ENCODE results near the gene TRAF3. TPM values are rescaled to one million over a fixed set of nuclear protein-coding genes. Genes with fewer than 3 reads are reported as not detected.

Gene TRAF3
- total RNA-seq, 1 donor from 2014 or later: 26.6 TPM

GRCh38 chr14:102907303-102907844, 130.1 kb downstream of the TRAF3 start:
- no peak for DNase-seq (ENCODE audit: low read depth, low spot score)

DNA sequence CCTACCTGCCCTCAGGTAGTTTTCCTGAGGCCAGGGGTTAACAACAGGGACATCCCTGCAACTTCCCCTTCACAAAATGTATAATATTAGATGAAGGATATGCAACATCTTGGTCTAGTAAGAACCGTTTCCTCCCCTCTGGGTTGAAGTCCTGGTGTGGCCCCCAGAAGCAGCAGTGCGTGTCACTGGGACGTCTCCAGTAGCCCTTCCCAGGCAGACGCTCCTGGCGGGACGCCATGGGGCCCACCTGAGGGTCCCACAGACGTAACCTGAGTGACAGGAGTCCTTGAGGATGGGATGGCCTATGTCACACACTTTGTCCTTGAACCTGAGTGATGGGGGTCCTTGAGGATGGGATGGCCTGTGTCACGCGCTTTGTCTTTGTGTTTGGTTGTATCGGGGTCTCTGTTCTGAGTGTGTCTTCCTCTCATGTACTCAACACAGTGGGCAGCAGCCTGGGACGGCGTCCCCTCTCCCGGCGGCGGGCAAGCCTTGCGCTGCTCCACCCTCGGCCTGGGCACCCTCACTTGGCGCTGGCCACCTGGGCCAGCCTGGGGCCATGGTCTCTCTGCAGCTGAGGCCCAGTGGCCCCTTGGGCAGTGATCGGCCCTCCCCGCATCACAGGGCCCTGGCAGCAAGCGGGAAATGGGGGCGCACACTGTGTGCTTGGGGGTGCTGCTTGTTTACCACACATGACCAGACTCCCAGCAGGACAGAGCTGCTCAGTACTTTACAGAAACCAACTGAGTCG, 130.9 kb downstream of the TRAF3 start:
- DNase-seq (ENCODE audit: low read depth, low spot score): no peak

DNA sequence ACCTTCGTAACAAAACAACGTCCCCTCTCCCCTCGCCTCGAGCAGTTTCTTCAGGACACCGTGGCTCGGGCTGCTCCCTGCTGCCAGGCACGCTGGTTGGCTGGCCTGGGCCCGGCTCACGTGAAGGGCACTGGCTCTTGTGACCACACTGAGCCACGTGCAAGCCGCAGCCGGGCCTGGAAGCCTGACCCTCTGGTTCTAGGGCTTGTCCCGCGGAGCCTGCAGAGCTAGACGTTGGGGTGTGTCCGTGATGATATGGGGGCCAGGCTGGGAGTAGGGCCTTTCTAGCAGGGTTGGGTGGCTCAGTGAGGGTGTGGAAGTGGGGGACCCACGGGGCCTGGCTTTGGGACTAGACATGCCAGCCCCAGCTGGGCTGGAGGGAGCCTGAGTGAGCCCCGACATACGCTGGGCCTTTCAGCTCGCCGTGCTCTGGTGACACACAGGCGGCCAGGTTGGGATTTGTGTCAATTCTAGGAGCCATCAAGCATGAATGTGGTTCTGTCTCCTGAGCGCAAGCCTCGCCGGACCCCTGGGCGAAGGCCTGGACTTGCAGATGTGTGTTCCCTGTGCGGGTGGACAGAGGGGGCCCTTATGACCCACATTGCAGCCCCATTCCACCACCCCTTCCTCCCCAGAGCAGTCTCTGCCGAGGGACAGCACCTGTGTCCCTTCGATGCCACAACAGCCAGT, 131.7 kb downstream of the TRAF3 start:
- DNase-seq (ENCODE audit: low read depth, low spot score): no peak

- no peak for DNase-seq (ENCODE audit: low read depth, low spot score)
Observed at GRCh38 chr14:102909462-102909861, 132.2 kb downstream of the TRAF3 start.

DNA sequence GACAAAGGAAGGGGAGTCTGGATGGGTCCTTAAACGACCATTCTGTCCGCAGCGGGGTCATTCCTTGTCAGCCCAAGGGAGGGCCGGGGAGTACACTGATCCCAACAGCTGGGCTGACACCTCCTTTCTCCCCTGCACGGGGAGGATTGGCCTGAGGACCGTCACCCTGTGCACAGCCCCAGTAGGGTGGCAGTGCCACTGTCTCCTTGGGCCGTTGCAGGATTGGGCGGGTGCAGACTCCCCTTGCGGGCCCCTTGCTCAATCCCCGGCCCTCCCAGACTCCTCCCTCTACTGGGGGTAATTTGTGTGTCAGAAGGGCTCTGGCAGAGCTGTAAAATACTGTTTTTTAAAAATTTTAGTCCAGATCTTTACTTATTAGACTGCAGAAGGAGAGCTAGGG, 132.7 kb downstream of the TRAF3 start:
- DNase-seq (ENCODE audit: low read depth, low spot score): no peak

DNA sequence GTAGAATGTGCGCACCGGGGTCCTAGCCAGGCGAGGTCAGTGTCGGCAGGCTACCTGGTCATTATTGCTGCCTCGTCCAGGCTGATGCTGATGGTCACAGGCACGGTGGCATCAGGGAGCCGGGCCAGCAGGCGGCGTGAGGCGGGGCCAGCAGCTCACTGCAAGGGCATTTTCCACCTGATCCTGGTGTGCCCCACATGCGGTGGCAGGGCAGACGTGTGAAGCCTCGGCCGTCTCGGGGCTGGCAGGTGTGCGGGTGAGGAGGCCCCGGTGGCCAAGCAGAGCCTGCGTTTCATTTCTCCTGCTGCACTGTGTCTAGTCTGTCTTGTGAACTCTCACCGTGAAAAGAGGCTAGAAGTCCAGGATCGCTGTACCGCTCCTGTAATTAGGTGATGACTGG, 133.2 kb downstream of the TRAF3 start:
- no peak for DNase-seq (ENCODE audit: low read depth, low spot score)

GRCh38 chr14:102911541-102911951, 134.3 kb downstream of the TRAF3 start:
- DNase-seq (ENCODE audit: low read depth, low spot score): no peak

GRCh38 chr14:102911991-102912761, 134.9 kb downstream of the TRAF3 start:
- DNase-seq (ENCODE audit: low read depth, low spot score): no peak

DNA sequence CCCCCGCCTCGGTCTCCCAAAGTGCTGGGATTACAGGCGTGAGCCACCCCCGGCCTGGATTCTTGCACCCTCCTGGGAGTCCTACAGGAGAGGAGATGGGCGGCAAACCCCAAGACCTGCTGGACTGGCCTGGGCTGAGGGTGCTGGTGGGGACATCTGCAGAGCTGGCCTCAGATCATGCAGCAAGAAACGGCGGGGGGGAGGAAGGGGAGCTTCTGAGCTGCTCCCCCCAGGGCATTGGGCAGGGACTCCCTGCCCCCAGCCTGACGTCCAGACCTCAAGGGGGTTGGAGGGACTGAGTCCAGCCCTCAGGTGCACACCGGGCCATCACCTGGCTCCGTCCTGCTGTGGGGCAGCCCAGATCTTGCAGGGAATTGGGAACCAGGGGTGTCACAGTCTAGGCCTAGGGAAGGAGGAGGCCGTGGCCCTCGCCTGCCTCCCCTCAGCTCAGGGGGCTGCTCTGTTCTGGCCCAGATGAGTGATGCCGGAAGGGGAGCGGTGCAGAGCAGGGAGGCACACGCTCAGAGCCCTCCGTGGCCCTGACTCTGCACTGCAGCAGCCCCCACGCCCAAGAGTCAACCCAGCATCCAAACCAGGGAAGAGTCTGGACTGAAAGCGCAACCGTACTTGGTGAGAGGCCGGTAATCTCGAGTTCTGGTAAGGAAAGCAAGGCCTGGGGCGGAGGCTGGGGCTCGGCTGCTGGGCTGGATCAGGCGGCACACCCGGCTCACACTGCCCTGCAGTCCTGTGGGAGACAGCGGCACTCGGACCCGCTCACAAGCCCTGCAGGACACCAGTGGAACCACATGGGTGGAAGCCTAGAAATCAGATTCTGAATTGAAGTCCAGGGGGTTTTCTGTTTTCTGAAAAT, 136.3 kb downstream of the TRAF3 start:
- DNase-seq (ENCODE audit: low read depth, low spot score): no peak

DNA sequence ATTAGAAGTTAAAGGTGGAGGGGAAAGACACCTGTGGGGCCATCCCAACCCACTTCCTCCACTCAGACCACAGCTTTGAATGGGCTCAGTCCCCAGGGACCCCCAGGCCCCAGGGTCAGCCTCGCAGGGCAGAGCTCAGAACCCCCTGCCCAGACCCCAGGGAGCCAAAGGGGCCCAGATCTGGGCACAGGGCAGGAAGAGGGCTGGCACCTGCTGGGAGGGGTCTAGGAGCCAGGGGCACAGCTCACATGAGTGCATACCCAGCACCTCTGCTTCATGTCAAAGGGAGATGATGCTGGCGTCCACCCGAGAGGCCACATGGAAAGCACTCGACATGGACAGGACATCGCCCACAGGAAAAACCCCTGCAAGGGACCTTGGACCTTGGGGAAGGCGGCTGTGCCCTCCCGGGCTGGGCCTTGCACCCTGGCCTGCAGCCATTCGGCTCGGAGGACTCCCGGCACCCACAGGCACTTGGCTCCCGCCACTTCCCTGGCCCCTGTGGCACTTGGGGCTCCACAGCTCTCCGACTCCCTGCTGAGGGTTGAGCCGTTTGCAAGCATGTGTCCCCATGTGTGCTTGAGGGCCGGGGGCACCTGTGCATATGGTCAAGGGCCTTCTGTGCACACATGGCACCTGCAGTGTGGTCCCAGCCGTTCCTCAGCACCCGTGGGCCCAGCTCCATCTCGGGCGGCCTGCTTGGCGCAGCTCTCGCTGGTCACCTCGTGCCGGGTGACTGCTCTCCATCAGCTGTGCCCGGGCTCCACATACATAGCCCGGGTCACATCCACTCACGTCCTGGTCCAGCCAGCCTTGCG, 137.4 kb downstream of the TRAF3 start:
- no peak for DNase-seq (ENCODE audit: low read depth, low spot score)

DNA sequence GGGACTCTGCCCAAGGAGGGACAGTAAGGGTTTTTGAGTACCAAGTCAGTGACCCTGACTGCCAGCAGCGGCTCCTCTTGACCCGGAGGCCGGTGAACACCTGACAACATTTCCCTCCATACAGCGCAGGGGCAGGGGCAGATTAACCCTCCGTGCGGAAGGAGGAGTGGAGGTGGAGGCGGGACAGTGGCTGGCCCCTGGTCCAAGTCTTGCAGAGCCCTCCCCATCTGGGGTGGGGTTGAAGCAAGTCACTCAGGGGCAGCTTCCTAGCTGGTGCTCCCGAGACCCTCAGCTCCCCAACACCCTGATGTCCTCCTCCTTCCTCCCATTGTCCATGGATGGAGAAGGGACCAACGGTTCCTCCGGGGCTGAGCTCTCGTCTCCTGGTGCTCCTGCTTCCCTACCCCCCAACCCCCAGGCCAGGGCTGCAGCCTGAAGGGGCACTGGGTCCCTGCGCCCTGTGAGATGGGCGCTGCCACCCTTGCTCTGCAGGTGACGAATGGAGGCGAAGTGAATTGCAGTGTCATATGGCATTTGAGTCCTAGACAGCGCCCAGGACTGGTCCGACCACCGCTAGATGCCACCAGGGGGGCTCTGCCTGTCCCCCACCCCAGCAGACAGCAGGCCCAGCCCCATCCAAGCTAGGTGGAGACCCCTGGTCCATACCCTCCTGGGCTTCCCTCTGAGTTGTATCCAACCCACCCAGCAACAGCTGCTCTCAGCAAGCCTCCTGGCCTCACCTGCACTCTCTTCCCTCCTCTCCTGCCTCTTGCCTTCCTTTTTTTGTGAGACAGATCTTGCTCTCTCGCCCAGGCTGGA, 138.3 kb downstream of the TRAF3 start:
- DNase-seq (ENCODE audit: low read depth, low spot score): no peak

- DNase-seq (ENCODE audit: low read depth, low spot score): no peak
Observed at GRCh38 chr14:102916347-102917055, 139.3 kb downstream of the TRAF3 start.

GRCh38 chr14:102917056-102917385, 139.8 kb downstream of the TRAF3 start:
- DNase-seq (ENCODE audit: low read depth, low spot score): no peak

DNA sequence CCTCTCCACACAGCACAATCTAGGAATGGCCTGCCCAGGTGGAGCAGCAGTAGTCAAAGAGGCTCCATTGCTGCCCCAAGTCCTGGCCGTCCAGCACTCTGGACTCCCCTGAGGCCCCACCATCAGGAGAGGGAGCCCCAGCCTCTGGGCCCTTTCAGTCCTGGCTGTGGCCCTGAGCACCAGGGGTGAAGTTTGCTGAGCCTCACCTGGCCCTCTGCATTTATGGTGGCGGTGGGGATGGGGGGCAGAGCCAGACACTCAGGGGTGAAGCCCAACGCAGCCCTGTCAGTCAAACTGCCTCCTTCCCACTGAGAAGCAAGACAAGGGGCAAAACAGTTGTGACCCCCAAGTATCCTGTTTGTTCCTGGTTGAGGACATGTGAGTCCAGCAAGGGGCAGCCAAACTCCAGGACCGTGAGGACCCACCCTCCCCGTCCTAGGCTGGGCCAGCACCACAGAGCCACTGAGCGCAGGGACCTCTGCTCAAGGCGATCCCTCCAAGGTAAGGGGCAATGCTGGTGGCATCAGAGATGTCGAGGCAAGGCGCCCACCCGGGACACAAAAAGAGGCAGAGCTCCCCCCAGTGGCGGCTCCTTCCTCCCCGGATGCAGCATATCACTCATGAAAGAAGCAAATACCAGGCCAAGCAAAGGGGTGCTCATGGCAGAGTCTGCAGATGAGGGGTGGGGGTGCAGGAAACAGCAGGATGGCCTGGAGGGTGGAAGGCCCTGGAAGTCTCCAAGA, 140.4 kb downstream of the TRAF3 start:
- no peak for DNase-seq (ENCODE audit: low read depth, low spot score)

GRCh38 chr14:102918438-102918837, 141.2 kb downstream of the TRAF3 start:
- DNase-seq (ENCODE audit: low read depth, low spot score): no peak

DNA sequence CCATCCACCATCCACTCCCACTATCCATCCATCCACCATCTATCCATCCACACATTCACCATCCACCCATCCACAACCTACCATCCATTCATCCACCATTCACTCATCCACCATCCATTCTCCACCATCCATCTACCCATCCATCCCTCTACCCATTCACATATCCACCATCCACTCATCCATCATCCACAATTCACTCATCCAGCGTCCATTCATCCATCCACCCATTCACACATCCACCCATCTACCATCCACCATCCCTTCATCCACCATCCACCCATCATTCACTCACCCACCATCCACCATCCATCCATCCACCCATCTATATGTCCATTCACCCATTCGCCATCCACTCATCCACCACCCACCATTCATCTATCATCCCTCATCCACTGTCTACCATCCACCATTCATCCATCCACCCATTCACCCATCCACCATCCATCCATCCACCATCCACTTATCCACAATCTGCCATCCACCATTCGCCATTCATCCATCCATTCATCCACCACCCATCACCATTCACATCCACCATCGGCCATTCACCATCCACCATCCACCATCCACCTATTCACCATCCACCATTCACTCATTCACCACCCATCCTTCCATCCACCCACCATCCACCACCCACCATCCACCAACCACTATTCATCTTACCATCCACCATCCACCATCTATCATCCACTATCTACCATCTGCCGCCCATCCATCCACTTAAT, 143.2 kb downstream of the TRAF3 start:
- DNase-seq (ENCODE audit: low read depth, low spot score): no peak

- no peak for DNase-seq (ENCODE audit: low read depth, low spot score)
Observed at GRCh38 chr14:102920998-102921304, 143.7 kb downstream of the TRAF3 start.

Data from pulmonary artery endothelial cell (primary cell).